Loucy (cell line): Measurements from ENCODE around the gene NEMF.
"Not testable (repeated sequence)": the region's sequence is repeated elsewhere in the genome, so short reads cannot be mapped to it uniquely, and the experiment has no call there.

Source experiments
- EZH2phosphoT487 ChIP-seq: fragments of 200-600 bp; IDR thresholded peaks from 2 replicates; pipeline ENCODE4 v1.6.1; 2018; ENCODE audit warnings: antibody characterized with exemption, mild to moderate bottlenecking, moderate library complexity, borderline replicate concordance
- TF ChIP-seq, protein P1 (sequence below): fragments of 200-600 bp; sonication (generic); conservative IDR thresholded peaks from 2 replicates; pipeline ENCODE4 v1.5.1; 2014; ENCODE audit warnings: mild to moderate bottlenecking, antibody characterized with exemption, low read length

GRCh38 chr14:49781040-49781439 is 71.5 kb downstream of the NEMF start:
- TF ChIP-seq, protein P1, sequence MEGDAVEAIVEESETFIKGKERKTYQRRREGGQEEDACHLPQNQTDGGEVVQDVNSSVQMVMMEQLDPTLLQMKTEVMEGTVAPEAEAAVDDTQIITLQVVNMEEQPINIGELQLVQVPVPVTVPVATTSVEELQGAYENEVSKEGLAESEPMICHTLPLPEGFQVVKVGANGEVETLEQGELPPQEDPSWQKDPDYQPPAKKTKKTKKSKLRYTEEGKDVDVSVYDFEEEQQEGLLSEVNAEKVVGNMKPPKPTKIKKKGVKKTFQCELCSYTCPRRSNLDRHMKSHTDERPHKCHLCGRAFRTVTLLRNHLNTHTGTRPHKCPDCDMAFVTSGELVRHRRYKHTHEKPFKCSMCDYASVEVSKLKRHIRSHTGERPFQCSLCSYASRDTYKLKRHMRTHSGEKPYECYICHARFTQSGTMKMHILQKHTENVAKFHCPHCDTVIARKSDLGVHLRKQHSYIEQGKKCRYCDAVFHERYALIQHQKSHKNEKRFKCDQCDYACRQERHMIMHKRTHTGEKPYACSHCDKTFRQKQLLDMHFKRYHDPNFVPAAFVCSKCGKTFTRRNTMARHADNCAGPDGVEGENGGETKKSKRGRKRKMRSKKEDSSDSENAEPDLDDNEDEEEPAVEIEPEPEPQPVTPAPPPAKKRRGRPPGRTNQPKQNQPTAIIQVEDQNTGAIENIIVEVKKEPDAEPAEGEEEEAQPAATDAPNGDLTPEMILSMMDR, result not testable (repeated sequence)
- TF ChIP-seq EZH2phosphoT487, result not testable (repeated sequence)
